ENCODE results near the gene OVCA2.

The OVCA2 gene

DNA sequence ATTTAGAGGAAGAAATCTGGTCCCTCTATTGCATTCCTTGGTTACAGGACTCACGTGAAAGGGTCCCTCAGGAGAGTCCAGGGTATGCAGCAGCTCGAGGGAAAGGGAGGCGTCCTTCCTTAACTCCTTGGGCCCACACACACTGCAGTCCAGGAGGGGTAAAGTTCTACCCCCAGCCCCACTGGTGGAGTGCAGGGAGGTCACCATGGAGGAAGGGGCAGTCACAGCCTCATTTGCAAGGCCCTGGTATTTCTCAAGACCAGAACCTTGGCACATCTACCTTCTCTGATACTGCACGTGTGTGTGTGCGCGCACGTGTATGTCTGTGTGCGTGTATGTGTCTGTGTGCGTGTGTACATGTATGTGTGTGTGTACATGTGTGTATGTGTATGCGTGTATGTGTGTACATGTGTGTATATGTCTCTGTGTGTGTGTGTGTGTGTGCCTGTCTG lies 24.2 kb downstream of the OVCA2 start:
- DNase-seq (ENCODE audit: low read depth) = no peak

DNA sequence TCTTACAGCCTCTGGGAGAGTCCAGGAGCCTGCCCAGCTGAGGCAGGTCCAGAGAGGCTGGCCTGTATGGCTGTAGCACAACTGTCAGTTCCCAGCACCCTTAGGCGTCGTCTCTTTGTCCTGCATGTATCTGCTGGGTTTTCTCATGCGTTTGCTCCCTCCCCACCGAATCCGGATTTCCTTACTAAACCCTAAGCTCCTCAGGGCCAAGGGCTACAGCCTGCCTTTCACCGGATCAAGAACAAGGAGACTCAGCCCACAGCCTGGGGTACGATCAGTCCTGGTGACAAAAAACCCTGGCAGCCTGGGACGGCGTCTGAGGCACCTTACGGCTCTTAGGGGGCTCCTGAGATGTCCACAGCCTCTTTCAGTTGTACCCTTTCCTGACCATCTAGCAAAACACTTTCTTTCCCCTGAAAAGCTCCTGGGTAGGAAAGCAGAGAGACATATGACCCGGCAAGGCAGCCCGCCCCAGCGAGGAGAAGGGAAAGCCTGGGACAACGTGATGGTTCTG lies 25.3 kb downstream of the OVCA2 start:
- no peak for DNase-seq (ENCODE audit: low read depth)

DNA sequence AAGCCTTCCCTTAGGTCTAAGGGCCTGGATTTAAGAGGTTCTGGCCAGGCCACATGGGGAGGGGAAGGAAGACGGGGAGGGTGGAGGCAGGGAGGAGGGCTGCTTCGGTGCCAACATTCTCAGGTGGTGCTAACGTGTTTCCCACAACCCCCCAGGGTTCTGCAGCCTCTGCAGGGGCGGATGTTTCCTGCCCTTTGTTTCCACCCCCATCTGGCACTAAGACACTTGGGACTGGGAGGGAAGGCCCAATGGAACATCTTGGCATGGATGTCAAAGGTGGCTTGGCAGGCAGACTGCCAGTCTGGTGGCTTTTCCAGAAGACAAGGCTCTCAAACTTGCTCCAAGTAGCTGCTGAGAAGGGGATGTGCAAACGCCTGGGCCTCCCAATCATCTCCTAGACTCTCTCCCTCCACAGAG lies 25.8 kb downstream of the OVCA2 start:
- no peak for DNase-seq (ENCODE audit: low read depth)

DNA sequence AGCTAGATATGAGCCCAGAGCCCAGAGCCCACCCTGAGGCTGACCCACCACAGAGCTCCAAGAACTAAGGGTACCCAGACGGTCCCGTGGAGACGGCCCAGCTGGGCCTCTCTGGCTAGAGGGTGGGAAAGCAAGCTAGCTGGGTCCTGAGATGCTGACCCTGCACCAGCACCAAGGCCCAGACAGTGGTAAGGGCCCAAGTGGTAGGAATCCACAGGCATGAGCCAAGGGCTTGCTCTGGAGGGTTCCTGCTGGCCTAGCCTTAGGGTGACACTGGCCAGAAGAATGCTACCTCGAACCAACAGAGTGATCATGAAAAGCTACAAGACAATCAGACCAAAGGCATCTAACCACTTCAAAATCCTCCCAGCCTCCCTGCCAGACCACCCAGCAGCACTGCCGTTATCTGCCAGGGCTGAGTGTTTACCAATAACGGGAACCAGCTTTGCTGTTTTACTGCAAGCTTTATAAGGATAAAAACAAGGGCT lies 26.3 kb downstream of the OVCA2 start:
- no peak for DNase-seq (ENCODE audit: low read depth)

DNA sequence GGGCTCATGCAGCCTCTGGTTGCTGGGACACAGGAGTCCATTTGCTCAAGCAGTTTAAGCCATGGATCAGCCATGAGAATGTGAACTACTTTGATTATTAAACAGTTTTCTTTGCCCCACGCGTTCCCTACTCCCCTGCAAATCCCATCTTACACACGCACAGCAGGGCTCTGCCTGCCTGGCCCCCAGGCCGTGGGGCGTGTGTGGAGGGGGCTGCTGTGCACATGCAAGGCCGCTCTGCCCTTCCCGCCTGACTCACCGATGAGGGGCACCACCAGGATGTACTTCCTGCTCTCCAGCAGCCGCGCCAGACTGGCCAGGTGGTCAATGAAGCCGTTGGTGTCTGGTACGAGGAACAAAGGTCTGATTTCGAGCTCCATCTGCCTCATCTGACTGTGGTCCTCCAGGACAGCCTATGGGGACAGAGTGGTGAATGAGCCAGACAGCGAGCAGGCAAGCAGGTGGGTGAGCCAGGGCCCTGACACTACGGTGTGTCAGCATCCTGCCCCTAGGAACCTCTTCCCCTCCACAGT lies 26.8 kb downstream of the OVCA2 start:
- no peak for DNase-seq (ENCODE audit: low read depth)

DNA sequence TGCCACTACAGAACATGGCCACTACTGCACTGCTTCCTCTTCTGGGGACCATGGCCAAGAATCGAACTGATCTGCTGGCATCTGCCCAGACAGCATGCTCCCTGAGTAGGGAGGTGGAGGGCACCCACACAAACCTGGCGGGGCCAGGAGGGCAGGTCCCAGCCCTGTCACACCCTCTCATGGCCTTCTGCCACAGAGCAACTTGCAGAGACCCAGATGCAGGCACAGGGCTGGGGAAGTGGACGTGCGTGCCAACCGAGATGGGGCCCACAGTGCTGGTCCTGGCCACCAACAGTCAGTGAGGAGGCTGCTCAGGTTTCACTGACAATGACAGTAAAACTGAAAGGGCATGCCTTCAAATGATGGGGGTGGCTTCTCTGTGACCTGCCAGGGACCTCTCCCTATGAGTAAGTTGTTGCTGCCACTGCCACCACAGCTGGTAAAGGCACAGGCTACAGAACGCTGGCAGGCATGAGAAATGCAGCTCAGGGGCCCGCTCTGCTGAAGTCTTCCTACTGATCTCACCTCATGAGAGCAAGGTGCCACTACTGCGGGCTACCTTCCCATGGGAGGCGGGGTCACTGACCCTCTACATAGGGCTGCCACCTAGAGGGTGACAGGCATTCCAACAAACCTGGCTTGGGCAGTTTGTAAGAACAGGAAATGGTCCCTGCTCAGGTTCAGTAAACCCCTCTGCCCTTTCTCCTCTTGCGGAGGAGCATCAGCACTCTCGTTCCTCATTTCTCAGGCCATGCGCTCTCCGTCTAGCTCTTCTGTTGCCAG lies 28.6 kb downstream of the OVCA2 start:
- peak; percentile 46 for DNase-seq (ENCODE audit: low read depth)

DNA sequence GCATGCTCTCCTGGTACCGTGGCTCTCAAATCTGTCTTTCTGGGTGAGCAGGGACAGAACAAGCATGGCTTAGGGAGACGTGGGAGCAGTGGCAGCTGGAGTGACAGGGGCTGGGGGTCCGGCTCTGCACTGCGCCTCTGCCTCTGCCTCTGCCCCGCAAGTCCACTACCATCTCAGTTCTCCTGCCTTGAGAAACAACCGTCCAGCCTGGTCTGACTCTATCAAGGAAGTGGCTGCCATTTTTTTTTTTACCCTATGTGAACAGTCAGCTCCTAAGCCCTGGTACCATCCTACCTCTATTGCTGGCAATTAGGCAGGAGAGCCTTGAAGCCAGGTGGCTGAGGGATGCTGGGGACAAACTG lies 29.2 kb downstream of the OVCA2 start:
- no peak for DNase-seq (ENCODE audit: low read depth)

DNA sequence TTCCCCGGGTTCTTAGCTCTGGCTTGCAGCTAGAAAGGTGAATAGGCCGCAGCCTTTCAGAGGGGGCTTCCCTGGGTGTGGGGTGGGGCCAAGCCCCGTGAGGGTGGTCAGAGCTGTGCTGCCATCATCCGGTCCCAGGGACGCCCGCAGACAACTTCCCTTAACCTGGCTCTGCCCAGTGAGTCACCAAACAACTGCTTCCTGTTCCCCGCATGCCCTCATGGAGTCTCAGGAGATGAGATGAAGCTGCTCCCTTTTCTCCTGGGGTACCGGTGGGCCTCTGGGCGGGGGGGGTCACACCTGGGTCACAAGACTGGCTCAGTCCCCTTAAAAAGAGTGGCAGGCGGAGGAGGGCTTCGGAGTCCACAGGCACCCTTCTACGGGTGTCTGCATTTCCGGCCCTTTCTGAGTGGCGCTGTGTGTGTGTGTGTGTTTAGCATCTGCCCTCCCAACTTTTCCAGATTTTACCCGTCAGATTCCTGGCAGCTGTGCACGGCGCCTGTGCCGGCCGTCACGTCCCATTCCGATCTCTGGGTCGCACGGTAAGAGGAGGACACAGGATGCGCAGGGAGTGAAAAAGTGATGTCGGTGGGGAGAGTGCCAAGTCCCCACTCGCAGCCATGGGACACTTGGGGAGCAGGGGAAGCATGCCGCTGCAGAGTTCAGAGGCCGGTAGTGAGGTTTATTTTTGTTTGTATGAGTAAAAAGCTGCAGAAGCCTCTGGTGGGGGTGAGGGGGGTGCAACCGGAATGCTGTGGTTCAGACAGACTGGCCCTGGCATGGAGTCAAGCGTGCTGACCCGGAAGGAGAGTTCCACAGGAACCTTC lies 29.8 kb downstream of the OVCA2 start:
- DNase-seq (ENCODE audit: low read depth) = no peak

DNA sequence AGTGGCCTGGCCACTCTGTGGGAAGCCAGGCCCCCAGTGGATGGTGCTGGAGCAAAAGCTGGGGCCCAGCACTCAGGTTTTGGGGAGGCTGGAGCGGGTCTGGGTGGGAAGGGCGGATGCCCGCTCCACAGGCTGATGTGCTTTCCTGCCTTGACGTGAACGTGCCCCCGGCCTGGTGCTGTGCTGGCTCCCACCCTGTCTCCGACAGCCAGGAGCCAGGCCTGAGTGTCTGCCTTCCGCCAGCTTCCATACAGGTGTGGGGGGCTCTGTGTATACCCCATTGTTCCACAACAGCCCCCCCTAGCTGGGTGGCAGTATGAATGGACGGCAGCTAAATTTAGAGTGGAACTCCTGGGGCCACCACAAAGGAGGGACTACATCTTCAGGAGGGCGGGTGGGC lies 33.1 kb downstream of the OVCA2 start:
- DNase-seq (ENCODE audit: low read depth) = no peak

DNA sequence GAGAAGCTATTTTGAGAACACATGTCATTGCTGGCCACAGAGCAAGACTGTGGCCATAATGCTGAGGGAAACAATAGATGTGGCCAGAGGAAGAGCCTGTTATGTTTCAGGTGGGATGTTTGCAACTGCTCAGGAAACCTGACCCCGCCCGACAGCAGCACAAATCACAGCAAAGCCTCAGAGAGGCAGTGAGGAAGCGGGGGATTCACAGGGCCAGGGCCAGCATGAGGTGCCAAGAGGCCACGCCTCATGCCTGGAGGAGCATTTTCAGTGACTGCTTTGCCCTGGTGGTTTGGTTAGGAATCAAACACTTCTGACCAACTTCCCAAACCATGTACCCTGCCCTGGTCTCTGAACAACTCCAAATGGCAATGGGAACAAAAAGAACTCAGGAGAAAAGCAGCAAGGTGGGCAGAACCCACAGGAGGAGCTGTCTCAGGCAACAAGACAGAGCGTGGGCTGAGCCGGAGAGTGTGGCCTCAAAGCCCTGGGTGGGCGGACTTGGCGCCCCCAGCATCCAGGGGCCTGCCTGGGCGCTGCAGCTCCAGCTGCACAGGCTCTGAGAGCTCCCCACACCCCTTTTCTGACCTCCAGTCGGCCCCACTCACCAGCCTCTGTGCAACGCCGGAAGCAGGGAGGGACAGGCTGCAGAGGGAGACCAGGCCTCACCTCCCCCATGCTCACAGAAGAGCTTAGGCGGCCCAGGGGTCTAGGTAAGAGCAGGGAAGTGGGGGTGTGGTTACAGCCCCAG lies 33.7 kb downstream of the OVCA2 start:
- DNase-seq (ENCODE audit: low read depth) = no peak

DNA sequence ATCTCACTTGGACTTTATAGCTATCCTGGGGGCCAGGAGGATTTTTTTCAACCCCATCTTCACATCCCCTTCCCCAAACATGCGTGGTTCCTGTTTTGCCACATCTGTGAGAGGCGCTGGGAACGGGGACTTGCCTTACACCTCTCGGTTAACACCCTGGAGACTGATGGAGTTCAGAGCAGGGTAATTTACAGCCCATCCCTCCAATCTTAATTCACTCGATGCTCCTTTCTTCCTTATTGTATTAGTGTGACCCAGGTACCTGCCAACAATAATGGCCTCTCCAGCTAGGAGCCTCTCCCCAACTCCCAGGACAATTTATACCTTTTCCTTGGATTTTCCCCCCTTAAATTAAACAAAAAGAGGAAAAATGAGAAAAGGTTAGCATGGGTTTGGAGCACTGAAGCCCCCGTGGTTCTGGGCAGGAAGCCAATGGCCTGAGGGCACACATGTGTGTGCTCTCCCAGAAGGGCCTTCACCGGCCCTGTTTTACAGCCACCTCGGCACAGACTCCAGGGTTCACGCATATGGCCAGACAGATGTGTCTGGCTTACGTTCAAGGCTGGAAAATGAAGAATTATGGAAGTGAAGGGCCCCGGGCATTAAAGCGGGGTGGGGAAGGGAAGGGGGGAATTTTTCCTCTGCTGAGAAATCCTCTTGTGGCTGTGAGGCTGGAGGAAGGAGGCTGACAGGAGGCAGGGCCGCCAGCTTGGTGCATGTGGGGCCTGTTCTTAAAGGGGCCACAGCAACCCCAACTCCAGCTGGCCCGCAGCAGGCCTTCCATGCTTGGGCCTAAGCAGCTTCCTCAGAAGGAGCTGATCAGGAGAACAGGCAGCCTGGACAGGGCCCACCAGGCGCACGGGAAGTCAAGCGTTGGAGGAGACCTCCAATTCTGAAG lies 34.5 kb downstream of the OVCA2 start:
- no peak for DNase-seq (ENCODE audit: low read depth)

DNA sequence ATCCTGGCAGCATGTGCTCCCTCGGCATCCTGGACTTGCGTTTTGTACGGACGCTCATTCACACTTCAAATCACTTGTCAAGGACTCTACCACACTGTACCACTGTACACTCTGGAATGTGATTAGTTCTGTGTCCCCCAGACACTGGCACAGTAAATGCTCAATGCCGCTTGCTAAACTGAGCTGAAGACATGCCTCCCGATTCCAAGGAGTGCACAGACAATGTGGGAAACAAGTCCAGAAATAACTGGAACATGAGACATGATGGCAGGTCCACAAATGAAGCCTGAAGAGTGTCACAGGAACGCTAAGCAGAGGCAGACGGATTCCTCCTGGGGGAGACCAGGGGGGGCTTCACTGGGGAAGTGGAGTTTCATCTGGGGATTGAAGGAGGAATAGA lies 35.2 kb downstream of the OVCA2 start:
- DNase-seq (ENCODE audit: low read depth) = no peak

DNA sequence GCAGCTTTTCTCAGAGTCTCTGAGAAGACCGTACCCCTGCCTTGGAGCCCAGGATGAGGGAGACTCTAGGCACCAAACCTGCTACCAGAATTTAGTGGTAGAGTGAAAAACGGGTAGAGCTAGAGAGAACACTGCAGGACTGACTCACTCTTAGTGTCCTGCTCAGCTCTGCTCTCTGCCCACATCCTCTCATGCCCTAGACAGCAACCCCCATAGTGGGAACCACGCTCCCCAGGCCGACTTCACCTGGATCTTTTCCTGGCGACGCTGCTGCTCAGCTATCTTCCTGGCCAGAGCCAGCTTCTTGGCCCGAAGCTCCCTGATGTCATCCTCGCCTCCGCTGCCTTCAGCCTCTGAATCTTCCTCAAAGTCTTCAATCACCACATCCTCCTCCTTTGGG lies 39.7 kb downstream of the OVCA2 start:
- no peak for DNase-seq (ENCODE audit: low read depth)

DNA sequence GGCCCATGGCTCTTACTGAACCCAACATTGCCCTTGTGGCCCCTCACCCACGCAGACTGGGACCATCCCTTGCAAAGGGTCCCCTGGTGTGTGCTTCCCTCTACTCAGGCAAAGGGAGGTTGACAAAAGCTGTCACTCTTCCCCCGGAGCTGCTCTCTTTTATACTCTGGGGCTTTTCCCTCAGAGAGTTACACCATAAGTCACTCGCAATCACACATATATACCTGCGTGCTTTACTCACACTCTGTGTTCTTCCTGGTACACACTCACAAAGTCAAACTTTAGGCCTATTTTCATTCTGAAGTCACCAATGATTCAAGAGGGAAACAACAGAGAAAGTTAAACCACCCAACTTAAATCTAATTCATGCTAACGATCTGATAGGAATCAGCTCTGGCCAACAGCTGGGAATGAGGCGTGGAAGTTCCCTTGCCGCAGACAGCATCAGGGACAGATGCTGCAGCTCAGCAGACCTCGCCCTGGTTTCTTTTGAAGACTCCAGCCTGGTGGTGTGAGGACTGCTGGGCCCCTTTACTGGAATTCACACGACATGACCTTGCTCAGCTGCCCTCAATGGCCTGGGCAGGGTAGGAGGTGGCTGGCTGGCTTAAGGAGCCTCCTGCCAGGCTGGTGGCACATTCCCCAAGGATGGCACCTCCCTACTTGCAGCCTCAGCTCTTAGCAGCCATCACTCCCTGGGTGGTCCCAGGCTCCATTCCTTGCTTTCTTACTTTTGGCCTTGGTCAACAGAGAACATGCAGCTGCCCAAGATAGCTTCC lies 40.4 kb downstream of the OVCA2 start:
- DNase-seq (ENCODE audit: low read depth) = no peak

DNA sequence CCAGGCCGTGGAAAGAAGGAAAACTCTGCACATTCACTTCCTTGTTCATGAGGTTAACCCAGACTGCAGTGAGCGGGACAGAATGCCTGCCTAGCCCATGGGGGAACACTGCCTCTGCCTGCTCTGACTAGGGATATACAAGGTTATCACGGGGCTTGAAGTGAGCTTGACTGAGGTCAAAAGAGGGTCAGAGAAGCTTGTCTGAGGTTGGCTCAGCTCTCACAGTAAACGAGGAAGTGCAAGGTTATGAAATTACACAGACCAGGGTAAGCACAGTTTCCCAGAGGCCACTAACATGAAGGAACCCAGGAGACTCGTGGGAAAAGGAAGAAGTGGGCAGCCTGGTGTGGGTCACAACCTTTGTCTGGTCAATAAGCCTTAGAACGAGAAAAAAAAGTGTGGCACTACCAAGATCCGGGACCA lies 41.8 kb downstream of the OVCA2 start:
- DNase-seq (ENCODE audit: low read depth) = no peak

DNA sequence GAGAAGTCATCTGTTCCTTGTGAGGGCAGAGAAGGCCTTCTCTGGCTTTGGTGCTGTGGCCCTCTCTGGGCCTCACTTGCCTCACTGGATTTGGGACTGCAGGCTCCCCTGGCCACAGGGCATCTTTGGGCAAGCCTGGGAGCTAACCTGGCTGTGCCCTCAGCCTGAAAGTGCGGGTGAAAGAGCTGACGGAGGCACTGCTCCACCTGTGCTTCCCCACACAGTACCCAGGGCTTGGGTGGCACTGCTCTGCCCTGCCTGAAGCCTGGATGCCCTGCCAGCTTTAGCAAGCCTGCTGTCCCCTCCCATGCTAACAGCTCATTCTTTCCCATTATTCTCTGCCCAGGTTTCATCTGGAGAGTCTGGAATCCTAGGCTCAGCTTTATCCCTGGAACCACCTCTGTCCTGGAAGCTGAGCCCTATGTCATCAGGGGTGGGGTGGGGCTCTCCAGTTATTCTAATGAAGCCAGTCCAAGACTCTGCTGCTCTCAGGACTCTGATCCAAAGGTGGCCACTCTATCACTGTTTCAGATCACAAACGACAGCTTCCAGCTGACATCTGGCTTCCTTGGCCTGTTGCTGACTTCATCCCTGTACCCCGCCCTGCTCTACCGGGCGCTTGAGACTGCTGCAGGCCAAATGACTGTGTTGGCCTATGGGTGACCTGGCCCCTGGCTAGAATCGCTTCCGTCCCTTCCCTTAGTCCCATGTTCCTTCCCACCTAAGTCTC lies 42.4 kb downstream of the OVCA2 start:
- no peak for DNase-seq (ENCODE audit: low read depth)

DNA sequence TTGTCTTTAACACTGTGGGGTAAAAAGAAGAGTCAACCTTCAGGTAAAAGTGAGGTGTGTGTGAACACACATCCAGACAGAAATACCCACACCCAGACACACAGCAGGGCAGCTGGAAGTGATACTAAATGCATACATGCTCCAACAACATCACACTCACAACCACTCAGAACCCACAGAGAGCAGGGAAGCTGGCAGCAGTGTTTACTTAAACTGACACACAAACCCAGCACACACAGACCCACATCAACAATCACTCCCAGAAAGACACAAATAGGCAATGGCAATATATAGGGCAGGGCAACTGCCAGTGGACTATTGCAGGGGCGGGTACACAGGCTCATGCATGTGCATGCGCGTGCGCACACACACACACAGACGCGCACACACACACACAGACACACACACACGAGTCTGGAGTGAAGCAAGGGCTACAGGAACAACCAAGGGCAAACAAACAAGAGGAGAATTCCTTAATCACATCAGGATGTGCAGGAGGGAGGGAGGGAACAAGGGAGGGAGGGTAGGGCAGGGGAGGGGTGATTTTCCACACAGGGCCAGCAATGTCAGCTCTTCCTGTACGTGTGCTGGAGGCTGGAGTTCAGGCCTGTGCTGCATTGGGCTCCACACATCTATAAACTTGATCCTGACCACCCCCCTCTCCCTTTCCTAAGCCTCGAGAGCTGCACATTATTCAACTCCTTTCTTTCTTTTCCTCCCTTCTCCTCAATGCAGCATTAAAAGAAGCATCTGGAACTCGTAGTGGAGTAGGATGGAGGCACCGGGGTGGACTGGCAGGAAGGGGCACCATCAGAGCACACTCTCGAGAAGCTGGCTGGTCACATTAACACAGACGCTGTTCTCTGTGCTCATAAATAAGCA lies 43.2 kb downstream of the OVCA2 start:
- DNase-seq (ENCODE audit: low read depth) = no peak

DNA sequence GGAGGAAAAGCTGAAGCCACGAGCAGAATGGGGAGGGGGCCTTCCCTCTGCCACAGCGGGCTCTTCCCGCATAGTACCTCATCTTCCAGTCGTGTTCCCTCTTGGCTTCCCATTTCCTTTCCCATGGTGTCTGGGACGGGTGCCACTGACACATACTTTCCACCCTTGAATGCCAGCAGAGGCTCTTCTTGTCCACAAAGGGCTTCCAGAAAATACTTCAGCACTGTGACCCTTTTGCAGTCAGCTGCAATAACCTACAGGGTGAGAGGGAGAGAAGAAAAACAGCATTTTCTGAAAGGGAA lies 43.8 kb downstream of the OVCA2 start:
- DNase-seq (ENCODE audit: low read depth) = no peak

DNA sequence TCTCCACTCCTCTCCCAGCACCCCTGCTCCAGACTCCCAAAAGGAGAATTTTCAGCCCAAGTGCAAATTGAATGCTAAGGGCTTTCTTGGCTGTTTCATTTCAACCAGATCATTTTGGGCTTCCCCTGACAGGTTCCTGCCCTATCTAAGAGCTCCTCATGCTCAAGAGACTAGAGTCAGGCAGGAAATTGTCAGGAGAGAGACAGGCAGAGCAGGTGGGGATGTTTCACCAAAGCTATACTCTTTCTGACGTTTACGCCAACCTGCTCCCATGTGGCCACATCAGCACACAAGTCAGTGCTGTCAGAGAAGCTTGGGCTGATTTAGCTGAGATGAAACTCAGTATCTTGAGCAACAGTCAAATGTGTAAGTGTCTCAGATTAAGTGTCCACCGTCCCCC lies 44.5 kb downstream of the OVCA2 start:
- DNase-seq (ENCODE audit: low read depth) = no peak
